HEK293 (cell line): Measurements from ENCODE around the gene MRPL44.

Experiments
- GLIS1 ChIP-seq: fragments of 450-650 bp; formaldehyde crosslinking; IDR thresholded peaks from 2 replicates; pipeline ENCODE4 v1.5.1; 2016; ENCODE audit warnings: missing biosample characterization, missing genetic modification characterization
- KLF7 ChIP-seq: fragments of 450-650 bp; formaldehyde crosslinking; IDR thresholded peaks from 2 replicates; pipeline ENCODE4 v1.5.1; 2016; ENCODE audit warnings: missing biosample characterization, missing genetic modification characterization, borderline replicate concordance
- REPIN1 ChIP-seq: fragments of 450-650 bp; formaldehyde crosslinking; IDR thresholded peaks from 2 replicates; pipeline ENCODE4 v1.5.1; 2017; ENCODE audit warnings: missing biosample characterization, missing genetic modification characterization, low read depth
- SALL2 ChIP-seq: fragments of 450-650 bp; formaldehyde crosslinking; IDR thresholded peaks from 2 replicates; pipeline ENCODE4 v1.5.0; 2017; ENCODE audit warnings: missing biosample characterization, mild to moderate bottlenecking, missing genetic modification characterization, borderline replicate concordance
- SCRT2 ChIP-seq: fragments of 450-650 bp; formaldehyde crosslinking; IDR thresholded peaks from 2 replicates; pipeline ENCODE4 v1.5.1; 2016; ENCODE audit warnings: missing biosample characterization, missing genetic modification characterization
- SP3 ChIP-seq: fragments of 450-650 bp; formaldehyde crosslinking; IDR thresholded peaks from 2 replicates; pipeline ENCODE4 v1.5.1; 2016; ENCODE audit warnings: missing biosample characterization, missing genetic modification characterization
- SP7 ChIP-seq: fragments of 450-650 bp; formaldehyde crosslinking; IDR thresholded peaks from 2 replicates; pipeline ENCODE4 v1.5.1; 2016; ENCODE audit warnings: missing biosample characterization, missing genetic modification characterization
- ZEB2 ChIP-seq: fragments of 450-650 bp; formaldehyde crosslinking; IDR thresholded peaks from 2 replicates; pipeline ENCODE4 v1.5.1; 2016; ENCODE audit warnings: missing biosample characterization, missing genetic modification characterization
- ZFP41 ChIP-seq: fragments of 450-650 bp; formaldehyde crosslinking; IDR thresholded peaks from 2 replicates; pipeline ENCODE4 v1.5.1; 2016; ENCODE audit warnings: missing biosample characterization, missing genetic modification characterization, borderline replicate concordance
- ZNF114 ChIP-seq: fragments of 450-650 bp; formaldehyde crosslinking; IDR thresholded peaks from 2 replicates; pipeline ENCODE4 v1.5.0; 2017; ENCODE audit warnings: missing biosample characterization, missing genetic modification characterization
- ZNF121 ChIP-seq: fragments of 450-650 bp; formaldehyde crosslinking; IDR thresholded peaks from 2 replicates; pipeline ENCODE4 v1.5.1; 2016; ENCODE audit warnings: missing biosample characterization, missing genetic modification characterization
- ZNF146 ChIP-seq: fragments of 450-650 bp; formaldehyde crosslinking; IDR thresholded peaks from 2 replicates; pipeline ENCODE4 v1.5.1; 2016; ENCODE audit warnings: missing biosample characterization, missing genetic modification characterization
- ZNF248 ChIP-seq: fragments of 450-650 bp; formaldehyde crosslinking; IDR thresholded peaks from 2 replicates; pipeline ENCODE4 v1.5.1; 2017; ENCODE audit warnings: missing biosample characterization, missing genetic modification characterization
- ZNF394 ChIP-seq: fragments of 450-650 bp; formaldehyde crosslinking; IDR thresholded peaks from 2 replicates; pipeline ENCODE4 v1.5.1; 2016; ENCODE audit warnings: missing biosample characterization, missing genetic modification characterization, mild to moderate bottlenecking, moderate library complexity, borderline replicate concordance
- ZNF600 ChIP-seq: fragments of 450-650 bp; formaldehyde crosslinking; IDR thresholded peaks from 2 replicates; pipeline ENCODE4 v1.5.1; 2016; ENCODE audit warnings: missing biosample characterization, missing genetic modification characterization
- ZNF76 ChIP-seq: fragments of 450-650 bp; formaldehyde crosslinking; IDR thresholded peaks from 2 replicates; pipeline ENCODE4; 2016; ENCODE audit warnings: low read depth, missing biosample characterization, missing genetic modification characterization, borderline replicate concordance
- ZXDB ChIP-seq: fragments of 450-650 bp; formaldehyde crosslinking; IDR thresholded peaks from 2 replicates; pipeline ENCODE4 v1.5.1; 2016; ENCODE audit warnings: missing biosample characterization, missing genetic modification characterization
- TF ChIP-seq, protein P1 (sequence below): fragments of 450-650 bp; formaldehyde crosslinking; IDR thresholded peaks from 2 replicates; pipeline ENCODE4 v1.5.1; 2016; ENCODE audit warnings: missing biosample characterization, missing genetic modification characterization
- TF ChIP-seq, protein P2 (sequence below): fragments of 450-650 bp; formaldehyde crosslinking; IDR thresholded peaks from 2 replicates; pipeline ENCODE4 v1.5.1; 2016; ENCODE audit warnings: missing biosample characterization, missing genetic modification characterization
- TF ChIP-seq, protein P3 (sequence below): fragments of 450-650 bp; formaldehyde crosslinking; IDR thresholded peaks from 2 replicates; pipeline ENCODE4 v1.5.1; 2016; ENCODE audit warnings: missing biosample characterization, missing genetic modification characterization
- TF ChIP-seq, protein P4 (sequence below): fragments of 450-650 bp; formaldehyde crosslinking; IDR thresholded peaks from 2 replicates; pipeline ENCODE4 v1.5.1; 2017; ENCODE audit warnings: missing biosample characterization, missing genetic modification characterization
- TF ChIP-seq, protein P5 (sequence below): fragments of 450-650 bp; formaldehyde crosslinking; IDR thresholded peaks from 2 replicates; pipeline ENCODE4 v1.5.1; 2016; ENCODE audit warnings: missing biosample characterization, missing genetic modification characterization
- TF ChIP-seq, protein P6 (sequence below): fragments of 450-650 bp; formaldehyde crosslinking; IDR thresholded peaks from 2 replicates; pipeline ENCODE4 v1.5.1; 2016; ENCODE audit warnings: missing biosample characterization, missing genetic modification characterization

Gene MRPL44

DNA sequence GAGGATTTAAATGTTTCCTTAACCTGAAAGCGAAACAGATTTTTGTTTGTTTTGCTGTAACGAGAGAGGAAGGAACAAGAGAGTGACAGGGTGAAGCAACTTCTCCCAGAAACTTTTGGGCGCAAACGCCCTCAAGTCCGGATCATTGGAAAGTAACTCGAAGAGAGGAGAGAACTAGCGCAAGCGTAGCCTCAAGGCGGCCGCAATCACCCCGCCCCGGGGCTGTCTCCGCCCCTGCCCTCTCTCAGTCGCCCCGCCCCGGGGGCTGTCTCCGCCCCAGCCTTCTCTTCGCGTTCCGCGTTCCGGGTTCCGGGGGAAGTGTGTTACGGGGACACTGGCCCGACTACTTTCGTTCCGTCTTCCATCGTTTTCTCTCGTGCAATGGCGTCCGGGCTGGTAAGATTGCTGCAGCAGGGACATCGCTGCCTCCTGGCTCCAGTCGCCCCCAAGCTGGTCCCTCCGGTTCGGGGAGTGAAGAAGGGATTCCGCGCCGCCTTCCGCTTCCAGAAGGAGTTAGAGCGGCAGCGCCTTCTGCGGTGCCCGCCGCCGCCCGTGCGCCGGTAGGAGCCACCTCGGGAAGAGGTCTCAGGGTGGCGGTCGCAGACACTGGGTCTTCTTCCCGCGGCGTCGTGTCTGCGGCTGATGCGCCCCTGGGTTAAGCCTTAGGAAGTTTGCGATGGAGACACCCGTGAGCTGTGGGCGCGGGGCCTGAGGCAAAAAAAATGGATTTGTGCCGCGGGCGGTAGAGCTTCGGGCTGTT is at the start of gene MRPL44 (continued):
- 0 out of 2 replicates have a peak, but pooled peaks have one; percentile 15 for TF ChIP-seq GLIS1 (tag by site-specific recombination)
- TF ChIP-seq ZNF248 (tag by site-specific recombination) = no peak
- no peak for TF ChIP-seq ZNF114
- peak; percentile 85; the same call in 1 of the 2 replicates for TF ChIP-seq REPIN1 (tag by site-specific recombination)
- TF ChIP-seq, protein P1, sequence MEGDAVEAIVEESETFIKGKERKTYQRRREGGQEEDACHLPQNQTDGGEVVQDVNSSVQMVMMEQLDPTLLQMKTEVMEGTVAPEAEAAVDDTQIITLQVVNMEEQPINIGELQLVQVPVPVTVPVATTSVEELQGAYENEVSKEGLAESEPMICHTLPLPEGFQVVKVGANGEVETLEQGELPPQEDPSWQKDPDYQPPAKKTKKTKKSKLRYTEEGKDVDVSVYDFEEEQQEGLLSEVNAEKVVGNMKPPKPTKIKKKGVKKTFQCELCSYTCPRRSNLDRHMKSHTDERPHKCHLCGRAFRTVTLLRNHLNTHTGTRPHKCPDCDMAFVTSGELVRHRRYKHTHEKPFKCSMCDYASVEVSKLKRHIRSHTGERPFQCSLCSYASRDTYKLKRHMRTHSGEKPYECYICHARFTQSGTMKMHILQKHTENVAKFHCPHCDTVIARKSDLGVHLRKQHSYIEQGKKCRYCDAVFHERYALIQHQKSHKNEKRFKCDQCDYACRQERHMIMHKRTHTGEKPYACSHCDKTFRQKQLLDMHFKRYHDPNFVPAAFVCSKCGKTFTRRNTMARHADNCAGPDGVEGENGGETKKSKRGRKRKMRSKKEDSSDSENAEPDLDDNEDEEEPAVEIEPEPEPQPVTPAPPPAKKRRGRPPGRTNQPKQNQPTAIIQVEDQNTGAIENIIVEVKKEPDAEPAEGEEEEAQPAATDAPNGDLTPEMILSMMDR (tag by site-specific recombination) = peak; percentile 78
- TF ChIP-seq, protein P2, sequence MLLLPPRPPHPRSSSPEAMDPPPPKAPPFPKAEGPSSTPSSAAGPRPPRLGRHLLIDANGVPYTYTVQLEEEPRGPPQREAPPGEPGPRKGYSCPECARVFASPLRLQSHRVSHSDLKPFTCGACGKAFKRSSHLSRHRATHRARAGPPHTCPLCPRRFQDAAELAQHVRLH (tag by site-specific recombination) = peak; percentile 88
- TF ChIP-seq, protein P3, sequence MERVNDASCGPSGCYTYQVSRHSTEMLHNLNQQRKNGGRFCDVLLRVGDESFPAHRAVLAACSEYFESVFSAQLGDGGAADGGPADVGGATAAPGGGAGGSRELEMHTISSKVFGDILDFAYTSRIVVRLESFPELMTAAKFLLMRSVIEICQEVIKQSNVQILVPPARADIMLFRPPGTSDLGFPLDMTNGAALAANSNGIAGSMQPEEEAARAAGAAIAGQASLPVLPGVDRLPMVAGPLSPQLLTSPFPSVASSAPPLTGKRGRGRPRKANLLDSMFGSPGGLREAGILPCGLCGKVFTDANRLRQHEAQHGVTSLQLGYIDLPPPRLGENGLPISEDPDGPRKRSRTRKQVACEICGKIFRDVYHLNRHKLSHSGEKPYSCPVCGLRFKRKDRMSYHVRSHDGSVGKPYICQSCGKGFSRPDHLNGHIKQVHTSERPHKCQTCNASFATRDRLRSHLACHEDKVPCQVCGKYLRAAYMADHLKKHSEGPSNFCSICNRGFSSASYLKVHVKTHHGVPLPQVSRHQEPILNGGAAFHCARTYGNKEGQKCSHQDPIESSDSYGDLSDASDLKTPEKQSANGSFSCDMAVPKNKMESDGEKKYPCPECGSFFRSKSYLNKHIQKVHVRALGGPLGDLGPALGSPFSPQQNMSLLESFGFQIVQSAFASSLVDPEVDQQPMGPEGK (tag by site-specific recombination) = peak; percentile 95
- peak; percentile 80 for TF ChIP-seq ZNF146 (tag by site-specific recombination)
- TF ChIP-seq ZNF121 (tag by site-specific recombination) = 0 out of 2 replicates have a peak, but pooled peaks have one; percentile 8
- no peak; the same call in 1 of the 2 replicates for TF ChIP-seq SALL2
- peak; percentile 36; the same call in 1 of the 2 replicates for TF ChIP-seq SCRT2 (tag by site-specific recombination)
- TF ChIP-seq SP7 (tag by site-specific recombination) = peak; percentile 89
- TF ChIP-seq ZFP41 (tag by site-specific recombination) = 0 out of 2 replicates have a peak, but pooled peaks have one; percentile 76
- TF ChIP-seq SP3 = peak; percentile 86
- TF ChIP-seq ZNF394 = peak; percentile 77; the same call in 1 of the 2 replicates
- TF ChIP-seq, protein P4, sequence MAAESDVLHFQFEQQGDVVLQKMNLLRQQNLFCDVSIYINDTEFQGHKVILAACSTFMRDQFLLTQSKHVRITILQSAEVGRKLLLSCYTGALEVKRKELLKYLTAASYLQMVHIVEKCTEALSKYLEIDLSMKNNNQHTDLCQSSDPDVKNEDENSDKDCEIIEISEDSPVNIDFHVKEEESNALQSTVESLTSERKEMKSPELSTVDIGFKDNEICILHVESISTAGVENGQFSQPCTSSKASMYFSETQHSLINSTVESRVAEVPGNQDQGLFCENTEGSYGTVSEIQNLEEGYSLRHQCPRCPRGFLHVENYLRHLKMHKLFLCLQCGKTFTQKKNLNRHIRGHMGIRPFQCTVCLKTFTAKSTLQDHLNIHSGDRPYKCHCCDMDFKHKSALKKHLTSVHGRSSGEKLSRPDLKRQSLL (tag by site-specific recombination) = peak; percentile 87
- TF ChIP-seq KLF7 (tag by site-specific recombination) = peak; percentile 89
- TF ChIP-seq ZEB2 = peak; percentile 94
- TF ChIP-seq, protein P5, sequence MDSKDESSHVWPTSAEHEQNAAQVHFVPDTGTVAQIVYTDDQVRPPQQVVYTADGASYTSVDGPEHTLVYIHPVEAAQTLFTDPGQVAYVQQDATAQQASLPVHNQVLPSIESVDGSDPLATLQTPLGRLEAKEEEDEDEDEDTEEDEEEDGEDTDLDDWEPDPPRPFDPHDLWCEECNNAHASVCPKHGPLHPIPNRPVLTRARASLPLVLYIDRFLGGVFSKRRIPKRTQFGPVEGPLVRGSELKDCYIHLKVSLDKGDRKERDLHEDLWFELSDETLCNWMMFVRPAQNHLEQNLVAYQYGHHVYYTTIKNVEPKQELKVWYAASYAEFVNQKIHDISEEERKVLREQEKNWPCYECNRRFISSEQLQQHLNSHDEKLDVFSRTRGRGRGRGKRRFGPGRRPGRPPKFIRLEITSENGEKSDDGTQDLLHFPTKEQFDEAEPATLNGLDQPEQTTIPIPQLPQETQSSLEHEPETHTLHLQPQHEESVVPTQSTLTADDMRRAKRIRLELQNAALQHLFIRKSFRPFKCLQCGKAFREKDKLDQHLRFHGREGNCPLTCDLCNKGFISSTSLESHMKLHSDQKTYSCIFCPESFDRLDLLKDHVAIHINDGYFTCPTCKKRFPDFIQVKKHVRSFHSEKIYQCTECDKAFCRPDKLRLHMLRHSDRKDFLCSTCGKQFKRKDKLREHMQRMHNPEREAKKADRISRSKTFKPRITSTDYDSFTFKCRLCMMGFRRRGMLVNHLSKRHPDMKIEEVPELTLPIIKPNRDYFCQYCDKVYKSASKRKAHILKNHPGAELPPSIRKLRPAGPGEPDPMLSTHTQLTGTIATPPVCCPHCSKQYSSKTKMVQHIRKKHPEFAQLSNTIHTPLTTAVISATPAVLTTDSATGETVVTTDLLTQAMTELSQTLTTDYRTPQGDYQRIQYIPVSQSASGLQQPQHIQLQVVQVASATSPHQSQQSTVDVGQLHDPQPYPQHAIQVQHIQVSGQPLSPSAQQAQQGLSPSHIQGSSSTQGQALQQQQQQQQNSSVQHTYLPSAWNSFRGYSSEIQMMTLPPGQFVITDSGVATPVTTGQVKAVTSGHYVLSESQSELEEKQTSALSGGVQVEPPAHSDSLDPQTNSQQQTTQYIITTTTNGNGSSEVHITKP = peak; percentile 79
- TF ChIP-seq, protein P6, sequence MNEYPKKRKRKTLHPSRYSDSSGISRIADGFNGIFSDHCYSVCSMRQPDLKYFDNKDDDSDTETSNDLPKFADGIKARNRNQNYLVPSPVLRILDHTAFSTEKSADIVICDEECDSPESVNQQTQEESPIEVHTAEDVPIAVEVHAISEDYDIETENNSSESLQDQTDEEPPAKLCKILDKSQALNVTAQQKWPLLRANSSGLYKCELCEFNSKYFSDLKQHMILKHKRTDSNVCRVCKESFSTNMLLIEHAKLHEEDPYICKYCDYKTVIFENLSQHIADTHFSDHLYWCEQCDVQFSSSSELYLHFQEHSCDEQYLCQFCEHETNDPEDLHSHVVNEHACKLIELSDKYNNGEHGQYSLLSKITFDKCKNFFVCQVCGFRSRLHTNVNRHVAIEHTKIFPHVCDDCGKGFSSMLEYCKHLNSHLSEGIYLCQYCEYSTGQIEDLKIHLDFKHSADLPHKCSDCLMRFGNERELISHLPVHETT (tag by site-specific recombination) = peak; percentile 98
- peak; percentile 70 for TF ChIP-seq ZNF600 (tag by site-specific recombination)
- TF ChIP-seq ZXDB (tag by site-specific recombination) = peak; percentile 96
- peak; percentile 88 for TF ChIP-seq ZNF76
- TF ChIP-seq, all 188 proteins: peak for 93
